NCI-H1436 treated with DMSO at 0.1 percent for 48 hours (cell line): ENCODE measurements around the gene RBM28.
"Not testable (repeated sequence)": the region's sequence is repeated elsewhere in the genome, so short reads cannot be mapped to it uniquely, and the experiment has no call there.

Experiments
- DNase-seq: peaks from one replicate; lab custom pipeline; 2025; lab: John Stamatoyannopoulos, UW

RBM28 gene

GRCh38 chr7:128281605-128282380 lies 61.9 kb downstream of the RBM28 start:
- no peak for DNase-seq

GRCh38 chr7:128280451-128280850 lies 63.3 kb downstream of the RBM28 start:
- DNase-seq, result not testable (repeated sequence)

DNA sequence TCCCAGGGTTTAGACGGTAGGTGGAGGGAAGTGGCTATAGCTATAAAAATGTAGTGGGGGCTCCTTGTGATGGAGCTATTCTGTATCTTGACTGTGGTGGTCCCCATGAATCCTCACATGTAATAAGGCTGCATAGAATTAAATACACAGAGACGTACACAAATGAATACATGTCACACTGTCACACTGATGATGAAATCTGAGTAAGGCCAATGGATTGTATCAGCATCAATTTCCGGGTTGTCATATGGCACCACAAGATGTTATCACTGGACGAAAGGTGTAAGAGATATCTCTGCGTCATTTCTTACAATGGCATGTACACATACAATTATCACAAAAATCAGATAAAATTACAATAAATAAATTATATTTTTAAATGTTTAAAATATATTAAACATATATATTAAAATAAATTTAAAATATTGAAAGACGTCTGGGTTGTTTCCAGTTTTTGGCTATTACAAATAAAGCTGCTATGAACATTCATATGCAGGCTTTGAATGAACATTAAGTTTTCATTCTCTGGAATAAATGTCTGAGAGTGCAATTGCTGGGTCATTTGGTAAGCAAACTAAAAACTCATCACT lies 64.5 kb downstream of the RBM28 start:
- DNase-seq, result no peak

GRCh38 chr7:128278366-128278765 lies 65.3 kb downstream of the RBM28 start:
- DNase-seq, result no peak

DNA sequence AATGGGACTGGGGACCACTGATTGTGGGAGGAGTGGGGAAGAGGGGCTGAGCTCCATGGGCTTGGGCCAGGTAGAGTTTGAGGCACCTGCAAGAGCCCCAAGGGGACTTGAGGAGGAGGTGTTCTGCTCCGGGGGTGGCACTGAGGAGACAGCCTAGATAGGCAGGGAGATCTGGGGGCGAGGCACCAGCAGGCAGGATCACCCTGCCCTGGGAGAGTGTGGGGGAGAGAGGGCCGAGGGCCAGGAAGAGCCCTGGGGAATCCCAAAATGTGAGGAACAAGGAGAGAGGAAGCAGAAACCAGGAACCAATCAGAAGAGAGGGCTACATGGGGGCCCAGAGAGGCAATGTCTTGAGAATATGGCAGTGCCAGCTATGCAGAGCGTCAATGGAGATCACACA lies 68.0 kb downstream of the RBM28 start:
- DNase-seq, result no peak

GRCh38 chr7:128274884-128275603 lies 68.7 kb downstream of the RBM28 start:
- DNase-seq, result no peak

DNA sequence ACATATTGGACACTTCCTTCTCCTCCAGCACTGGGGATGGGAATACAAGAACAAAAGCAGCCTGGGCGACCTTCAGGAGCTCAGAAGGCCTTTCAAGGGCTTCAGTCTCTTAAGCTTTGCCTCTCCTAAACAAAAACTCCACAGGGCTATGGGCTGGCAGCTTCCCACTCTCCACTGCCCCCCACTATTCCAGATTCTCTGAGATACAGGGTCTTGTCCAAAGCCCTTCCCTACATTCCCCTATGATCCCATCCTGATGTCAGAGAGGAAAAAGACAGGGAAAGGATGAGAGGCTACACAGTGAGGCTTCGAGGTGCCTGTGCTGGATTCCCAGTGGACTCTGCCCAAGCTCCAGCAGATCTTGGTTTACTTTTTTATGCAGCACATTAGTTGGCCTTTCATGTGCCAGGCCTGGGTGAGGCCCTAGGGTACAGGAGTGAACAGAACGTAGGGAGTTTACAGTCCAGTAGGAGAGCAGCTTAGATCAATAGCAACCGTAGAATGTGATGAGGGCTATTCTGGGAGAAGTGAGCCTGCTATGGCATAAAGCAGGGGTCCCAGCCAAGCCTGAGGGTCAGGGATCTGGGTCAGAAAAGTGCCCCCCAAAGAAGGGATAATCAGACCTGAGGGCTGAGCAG lies 69.3 kb downstream of the RBM28 start:
- DNase-seq, result no peak

DNA sequence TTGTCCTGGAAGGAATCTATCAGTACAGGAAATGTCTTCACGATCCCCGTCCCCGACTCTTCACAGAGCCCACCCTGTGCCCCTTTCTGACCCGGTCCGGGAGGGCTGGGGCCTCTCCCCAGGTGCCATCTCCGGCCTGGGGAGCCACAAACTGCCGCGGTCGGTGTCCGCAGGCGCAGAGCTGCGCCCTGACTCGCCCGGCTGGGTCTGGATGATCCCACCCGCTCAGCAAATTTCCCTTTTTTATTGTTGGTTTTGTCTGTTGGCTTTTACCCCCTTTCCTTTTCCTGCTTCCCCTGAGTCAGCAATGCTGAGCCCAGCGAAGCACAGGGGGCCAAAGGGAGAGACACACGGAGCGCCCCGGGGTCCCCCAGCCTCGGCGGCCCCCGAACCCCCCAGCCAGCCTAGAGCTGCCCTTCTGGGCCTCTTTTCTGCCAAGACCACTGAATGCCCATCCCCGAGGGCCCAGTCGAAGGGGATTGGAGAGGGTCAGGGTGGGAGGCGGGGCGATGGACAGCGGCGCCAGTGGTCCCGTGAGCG lies 71.7 kb downstream of the RBM28 start:
- DNase-seq, result no peak

DNA sequence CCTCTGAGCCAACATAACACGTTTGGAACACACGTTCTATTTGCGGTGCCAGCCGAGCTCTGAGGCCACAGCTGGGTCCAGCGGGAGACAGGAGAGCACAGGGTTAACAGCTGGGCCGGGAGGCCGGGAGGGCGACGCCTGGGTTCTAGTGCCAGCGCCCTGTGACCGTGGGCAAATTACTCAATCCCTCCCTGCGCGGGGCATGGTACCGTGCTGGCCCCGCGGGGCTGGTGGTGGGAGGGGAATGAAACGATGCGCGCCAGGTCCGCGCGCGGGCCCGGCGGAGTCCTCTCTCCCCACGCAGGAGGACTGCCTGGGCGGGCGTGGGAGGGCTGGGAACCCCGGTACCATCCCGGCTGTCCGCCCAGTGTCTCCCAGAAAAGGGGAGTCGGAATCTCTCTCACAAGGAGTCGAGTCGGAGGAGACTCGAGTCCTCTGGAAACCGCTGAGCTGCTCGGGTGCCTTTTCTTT lies 72.2 kb downstream of the RBM28 start:
- no peak for DNase-seq

DNA sequence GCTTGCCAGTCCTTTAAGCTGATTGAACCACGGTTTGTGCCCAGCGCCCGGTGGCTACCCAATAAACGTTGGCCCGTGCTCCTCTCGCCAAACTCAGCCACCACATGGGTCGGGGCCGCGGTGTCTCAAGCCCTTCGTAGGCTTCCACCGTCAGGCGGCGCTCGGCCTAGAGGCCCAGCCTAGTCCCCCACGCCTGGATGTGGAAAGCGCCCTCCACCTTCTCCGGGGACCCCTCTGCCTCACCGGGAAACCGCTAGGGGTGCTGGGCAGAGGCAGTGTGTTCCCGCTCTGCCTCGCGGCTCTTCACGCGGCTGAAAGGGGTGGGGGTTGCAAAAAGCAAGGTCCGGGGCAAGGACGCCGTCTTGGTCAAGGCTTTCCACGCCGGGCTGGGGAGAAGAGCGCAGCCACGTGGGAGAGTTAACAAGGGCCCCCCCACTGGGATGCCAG lies 72.9 kb downstream of the RBM28 start:
- no peak for DNase-seq

DNA sequence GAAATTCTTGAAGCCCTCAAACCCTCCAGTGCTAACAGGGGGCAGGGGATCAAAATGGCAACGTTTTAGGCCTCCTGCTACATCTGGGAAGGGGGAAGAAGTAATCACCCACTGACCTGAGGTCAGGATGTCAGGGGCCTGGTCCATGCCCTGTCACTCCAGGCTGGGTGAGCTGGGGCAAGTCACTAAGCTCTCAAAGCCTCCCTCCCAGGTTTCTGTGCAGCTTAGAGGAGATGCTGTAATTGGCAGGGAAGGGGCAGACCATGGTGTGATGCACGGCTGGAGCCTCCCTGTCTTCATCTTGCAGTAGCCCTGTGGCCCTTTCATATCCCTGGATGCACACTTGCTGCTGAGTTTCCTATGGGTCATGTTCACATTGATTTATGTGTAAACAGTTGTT lies 75.5 kb downstream of the RBM28 start:
- DNase-seq, result no peak

- DNase-seq, result no peak
Observed at GRCh38 chr7:128267595-128267924, 76.1 kb downstream of the RBM28 start.

GRCh38 chr7:128266883-128267594 lies 76.7 kb downstream of the RBM28 start:
- DNase-seq, result no peak

DNA sequence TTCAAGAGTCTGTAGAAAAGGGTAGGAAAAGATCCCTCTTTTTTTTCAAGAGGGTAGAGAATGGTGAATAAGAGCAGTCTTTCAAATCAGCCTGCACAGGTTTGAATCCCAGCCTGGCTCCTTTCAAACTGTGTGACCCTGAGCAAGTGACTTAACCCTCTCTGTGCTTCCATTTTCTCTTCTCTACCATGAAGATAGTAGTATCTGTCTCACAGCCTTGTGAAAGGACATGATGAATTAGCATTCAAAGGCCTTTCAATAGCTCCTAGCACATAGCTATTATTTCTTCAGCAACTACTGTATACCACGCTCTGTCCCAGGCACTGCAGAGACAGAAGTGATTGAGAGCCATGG lies 77.2 kb downstream of the RBM28 start:
- DNase-seq, result no peak

GRCh38 chr7:128265906-128266300 lies 77.8 kb downstream of the RBM28 start:
- DNase-seq, result no peak

DNA sequence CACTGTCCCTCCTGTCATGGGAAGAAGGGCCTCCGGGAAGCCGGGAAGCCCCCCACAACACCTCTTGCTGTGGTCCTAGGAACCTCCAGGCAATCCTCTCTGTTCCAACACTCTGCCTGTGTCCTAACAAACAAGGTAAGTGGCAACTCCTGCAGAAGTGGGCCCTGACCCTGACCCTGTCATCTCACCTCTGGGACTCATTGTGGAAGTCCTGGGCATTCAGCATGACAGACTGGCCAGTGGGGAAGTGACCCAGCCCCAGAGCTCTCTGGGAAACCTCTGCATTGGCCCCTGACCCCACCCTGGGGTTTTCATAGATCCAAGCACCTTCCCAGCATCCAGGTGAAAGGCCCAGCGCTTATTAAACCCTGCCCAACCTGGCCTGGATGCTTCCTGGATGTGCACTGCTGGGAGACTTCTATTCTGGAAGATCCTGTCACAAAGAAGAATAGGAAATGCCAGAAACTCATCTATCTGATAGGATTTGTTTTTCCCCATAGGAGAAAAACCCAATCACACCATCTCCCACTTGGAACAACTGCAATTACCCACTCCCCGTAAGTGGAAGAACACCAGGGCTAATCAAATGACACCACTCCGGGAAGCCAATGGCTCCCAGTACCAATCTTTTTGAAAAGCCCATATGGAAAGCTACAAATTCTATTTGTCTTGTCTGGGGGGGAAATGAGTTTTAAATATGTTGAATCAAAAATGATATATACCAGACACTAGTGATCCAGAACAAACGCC lies 78.4 kb downstream of the RBM28 start:
- no peak for DNase-seq

GRCh38 chr7:128264477-128264876 lies 79.2 kb downstream of the RBM28 start:
- DNase-seq, result no peak

DNA sequence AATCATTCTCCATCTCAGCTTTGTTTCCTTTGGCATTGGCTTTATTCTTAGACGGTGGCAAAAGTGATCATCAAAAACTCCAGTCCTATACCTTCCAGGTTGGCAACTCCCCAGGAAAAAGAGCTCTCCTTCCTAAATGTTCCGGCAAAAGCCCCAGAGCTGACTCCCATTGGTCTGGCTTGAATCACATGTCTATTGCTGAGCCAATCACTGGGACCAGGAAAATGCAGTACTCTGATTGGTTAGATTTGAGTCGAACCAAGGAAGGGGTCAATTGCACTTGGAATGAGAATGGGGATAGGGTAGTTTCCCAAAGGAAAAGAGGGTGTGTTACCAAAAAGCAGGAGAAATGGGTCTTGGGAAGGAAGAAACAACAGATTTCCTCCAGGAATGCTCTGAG lies 80.3 kb downstream of the RBM28 start:
- no peak for DNase-seq

DNA sequence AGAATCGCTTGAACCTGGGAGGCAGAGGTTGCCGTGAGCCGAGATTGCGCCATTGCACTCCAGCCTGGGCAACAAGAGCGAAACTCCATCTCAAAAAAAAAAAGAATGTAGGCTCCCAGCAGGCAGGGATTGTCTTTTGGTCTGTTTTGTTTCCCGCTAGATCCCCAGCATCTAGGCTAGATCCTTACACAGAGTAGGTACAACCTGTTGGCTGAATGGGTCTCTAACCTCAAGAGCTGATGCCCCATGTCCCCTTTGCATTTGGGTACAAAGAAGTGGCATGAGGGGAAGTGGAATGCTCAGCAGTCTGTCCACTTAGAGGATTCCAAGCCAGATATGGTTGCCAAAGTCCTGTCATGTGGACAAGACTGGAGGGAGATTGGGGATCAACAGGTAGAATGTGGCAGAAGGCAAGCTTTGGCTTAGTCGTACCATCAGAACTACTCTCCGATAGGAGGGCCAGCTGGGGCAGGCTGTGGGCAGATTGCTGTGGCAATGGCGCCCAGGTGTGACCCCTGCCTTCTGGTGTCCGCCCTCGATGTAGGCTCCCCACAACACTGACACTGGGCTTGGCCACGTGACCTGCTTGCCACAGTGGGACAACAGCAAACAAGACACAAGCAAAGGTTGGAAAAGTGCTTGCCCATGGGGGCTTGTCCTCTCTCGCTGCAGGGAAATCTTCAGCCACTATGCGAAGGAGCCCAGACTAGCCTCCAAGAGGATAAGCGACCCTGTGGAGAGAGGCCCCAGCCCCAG lies 81.3 kb downstream of the RBM28 start:
- DNase-seq, result no peak

DNA sequence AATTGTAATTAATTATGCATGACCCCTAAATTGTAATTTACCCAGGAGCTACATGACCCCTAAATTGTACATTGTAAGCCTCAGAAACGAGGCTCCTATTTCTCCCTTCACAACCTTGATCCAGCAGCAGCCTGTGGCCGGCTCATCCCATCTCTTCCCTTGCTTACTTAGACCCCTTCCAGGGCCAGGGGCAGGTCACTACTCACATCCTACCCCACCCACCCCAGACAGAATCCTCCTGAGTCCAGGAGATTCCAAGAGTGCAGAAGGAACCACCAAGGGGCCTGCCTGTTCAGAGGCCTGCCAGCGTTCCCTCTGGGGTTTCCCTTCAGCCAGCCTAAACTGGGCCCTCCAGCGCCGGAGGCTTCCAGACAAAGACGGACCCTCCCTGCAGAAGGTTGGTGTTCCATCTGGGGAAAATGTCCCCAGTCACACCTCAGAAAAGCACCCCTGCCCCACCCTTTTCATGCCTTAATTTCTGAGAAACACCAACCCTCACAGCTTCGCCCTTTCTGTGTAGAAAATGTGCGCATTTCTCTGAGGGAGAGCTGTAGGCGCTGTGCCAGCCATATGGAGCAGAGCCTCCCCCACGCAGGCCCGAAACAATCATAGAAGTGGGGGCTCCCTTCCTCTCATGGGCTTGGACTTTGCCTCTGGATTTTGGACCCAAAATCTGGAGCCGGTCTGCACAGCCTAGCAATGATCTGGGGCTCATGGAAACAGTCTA lies 83.5 kb downstream of the RBM28 start:
- DNase-seq, result no peak
